Amygdala (tissue), 56 donors: ENCODE results near the gene ALPK1.
"Not testable (repeated sequence)": the region's sequence is repeated elsewhere in the genome, so short reads cannot be mapped to it uniquely, and the experiment has no call there.

Source experiments
- DNase-seq, 56 donors: peaks; one replicate each; lab custom pipeline; 2025; lab: John Stamatoyannopoulos, UW

The ALPK1 gene

GRCh38 chr4:112282860-112283667 lies 14.1 kb upstream of the ALPK1 start:
- DNase-seq: no peak

- DNase-seq: no peak
Measured at GRCh38 chr4:112284166-112284565, 13.0 kb upstream of the ALPK1 start.

- DNase-seq: peak in 6 of 56 donors; percentile 2 to 22 (median 4)
Measured at GRCh38 chr4:112284662-112285411, 12.3 kb upstream of the ALPK1 start.

GRCh38 chr4:112287258-112287989 lies 9.7 kb upstream of the ALPK1 start:
- no peak for DNase-seq

GRCh38 chr4:112288455-112288854 lies 8.7 kb upstream of the ALPK1 start:
- no peak for DNase-seq

GRCh38 chr4:112289407-112290253 lies 7.5 kb upstream of the ALPK1 start:
- no peak for DNase-seq

- no peak for DNase-seq
Measured at GRCh38 chr4:112290341-112290740, 6.8 kb upstream of the ALPK1 start.

GRCh38 chr4:112299721-112300120 lies 2.6 kb downstream of the ALPK1 start:
- no peak for DNase-seq

GRCh38 chr4:112302320-112303274 lies 5.4 kb downstream of the ALPK1 start:
- no peak for DNase-seq

- DNase-seq: not testable (repeated sequence)
Measured at GRCh38 chr4:112305477-112305876, 8.3 kb downstream of the ALPK1 start.

- peak in 8 of 56 donors; percentile 5 to 30 (median 14) for DNase-seq
Measured at GRCh38 chr4:112309263-112309791, 12.2 kb downstream of the ALPK1 start.

- DNase-seq: no peak
Measured at GRCh38 chr4:112311516-112311915, 14.3 kb downstream of the ALPK1 start.

GRCh38 chr4:112312610-112313239 lies 15.6 kb downstream of the ALPK1 start:
- DNase-seq: no peak

GRCh38 chr4:112315446-112315845 lies 18.3 kb downstream of the ALPK1 start:
- DNase-seq: no peak

GRCh38 chr4:112316360-112316759 lies 19.2 kb downstream of the ALPK1 start:
- DNase-seq: no peak

GRCh38 chr4:112318239-112319142 lies 21.3 kb downstream of the ALPK1 start:
- no peak for DNase-seq
